Kidney tubule cell (primary cell): ENCODE results near the gene ADH7.
"Not testable (repeated sequence)": the region's sequence is repeated elsewhere in the genome, so short reads cannot be mapped to it uniquely, and the experiment has no call there.

Source experiments
- DNase-seq: peaks from one replicate; pipeline ENCODE4 v3.0.0-alpha.2; 2018; ENCODE audit warnings: low spot score

Gene ADH7

DNA sequence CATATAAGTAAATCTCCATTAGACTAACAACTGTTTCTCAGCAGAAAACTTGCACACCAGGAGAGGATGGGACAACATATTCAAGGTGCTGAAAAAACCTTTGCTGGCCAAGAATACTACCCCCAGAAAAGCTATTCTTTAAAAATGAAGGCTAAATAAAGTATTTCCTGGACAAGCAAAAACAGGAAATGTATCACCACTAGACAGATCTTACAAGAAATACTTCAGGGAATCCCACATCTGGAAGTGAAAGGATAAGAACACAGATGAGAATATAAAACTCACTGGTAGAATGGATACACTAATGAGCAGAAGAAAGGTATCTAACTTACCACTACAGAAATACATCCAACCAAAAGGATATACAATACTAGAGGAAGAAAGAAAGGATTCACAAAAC is 55.6 kb downstream of the ADH7 start:
- DNase-seq = no peak

DNA sequence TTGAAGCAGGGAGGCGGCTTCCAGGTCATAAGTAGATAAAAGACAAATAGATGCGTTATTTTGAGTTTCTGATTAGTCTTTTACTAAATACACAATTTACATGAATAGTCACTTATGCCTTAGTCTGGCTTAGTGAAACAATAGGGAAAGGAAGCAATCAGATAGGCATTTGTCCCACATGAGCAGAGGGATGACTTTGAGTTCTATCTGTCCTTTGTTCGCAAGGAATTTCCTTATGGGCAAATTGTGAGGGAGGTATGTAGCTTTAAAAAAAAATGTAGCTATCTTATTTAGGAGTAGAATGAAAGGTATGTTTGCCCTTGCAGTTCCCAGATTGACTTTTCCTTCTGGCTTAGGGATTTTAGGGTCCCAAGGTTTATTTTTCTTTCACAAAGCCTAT is 56.3 kb downstream of the ADH7 start:
- no peak for DNase-seq

GRCh38 chr4:99377341-99377740 is 57.8 kb downstream of the ADH7 start:
- DNase-seq = not testable (repeated sequence)

DNA sequence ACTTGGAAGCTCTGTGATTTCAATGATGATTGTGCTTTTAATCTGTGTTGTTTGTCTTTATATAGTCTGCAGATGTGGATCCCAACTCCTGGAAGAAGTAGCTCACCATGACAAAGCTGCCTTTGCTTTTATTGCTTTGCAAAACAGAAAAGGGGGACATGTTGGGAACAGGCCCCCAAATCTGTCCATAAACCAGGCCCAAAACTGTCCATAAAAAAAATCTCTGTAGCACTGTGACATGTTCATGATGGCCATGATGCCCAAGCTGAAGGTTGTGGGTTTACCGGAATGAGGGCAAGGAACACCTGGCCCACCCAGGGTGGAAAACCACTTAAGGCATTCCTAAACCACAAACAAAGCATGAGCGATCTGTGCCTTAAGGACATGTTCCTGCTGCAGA is 62.7 kb downstream of the ADH7 start:
- not testable (repeated sequence) for DNase-seq

- DNase-seq = not testable (repeated sequence)
Measured at GRCh38 chr4:99367817-99368216, 67.3 kb downstream of the ADH7 start.

- no peak for DNase-seq
Measured at GRCh38 chr4:99366491-99366890, 68.7 kb downstream of the ADH7 start.

DNA sequence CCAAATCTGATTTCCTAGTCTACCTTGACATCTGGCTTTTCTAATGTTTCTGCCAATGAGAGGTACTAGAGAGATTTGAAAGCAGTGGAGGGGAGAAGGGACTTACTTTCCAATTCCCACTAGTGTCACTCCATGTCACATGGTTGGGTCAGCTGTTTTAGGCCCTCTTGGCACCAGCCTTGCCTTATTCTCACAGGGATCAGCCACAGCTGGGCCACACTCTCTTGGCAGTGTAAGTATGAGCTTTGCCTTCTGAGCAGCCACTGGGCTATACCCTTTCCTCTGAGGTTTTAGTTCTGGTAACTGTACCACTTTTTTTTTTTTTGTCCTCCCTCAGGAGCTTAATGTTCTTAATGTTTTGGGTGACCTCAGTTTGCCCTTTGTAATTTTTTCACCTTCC is 72.4 kb downstream of the ADH7 start:
- DNase-seq = no peak
